NCI-H1048 (cell line): Measurements from ENCODE around the gene NACC2.

Experiments used
- DNase-seq: peaks from one replicate; lab custom pipeline; 2025; lab: John Stamatoyannopoulos, UW

Gene NACC2

DNA sequence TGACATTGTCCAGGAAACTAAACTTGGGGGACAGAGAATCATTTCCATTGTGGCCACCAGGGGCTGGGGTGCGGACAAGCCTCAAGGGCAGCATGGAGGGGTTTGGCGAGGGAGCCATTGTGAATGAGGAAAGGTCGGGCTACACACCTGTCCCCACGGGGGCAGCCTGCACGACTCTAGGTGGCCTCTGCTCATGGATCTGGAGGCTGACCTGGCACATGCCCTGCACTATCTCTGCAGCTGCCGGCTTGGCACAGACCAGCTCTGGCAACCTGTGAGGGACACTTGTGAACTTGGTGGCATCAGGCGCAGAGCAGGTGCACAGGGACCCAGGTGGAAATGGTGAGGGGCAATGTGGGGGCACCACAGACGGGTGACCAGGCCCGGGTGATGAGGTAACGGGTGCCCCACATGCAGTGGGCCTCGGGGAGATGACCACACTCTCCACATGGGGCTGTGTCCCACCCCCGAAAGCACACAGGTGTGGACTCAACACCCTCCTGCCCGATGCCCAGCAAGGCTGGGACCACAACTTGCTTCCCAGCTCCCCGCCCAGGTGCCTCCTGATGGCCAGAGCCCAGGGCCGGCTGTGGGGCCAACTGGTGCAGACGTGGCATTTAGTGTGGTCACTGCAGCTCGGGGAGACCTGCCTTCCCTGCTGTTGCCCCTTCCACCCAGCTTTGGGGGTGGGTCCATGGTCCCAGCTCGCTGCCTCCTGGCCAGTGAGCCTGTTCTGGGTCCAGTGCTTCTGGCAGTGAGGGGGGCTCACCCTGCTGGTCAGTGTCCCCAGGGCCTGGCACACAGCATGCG, 73.0 kb downstream of the NACC2 start:
- DNase-seq, result no peak

DNA sequence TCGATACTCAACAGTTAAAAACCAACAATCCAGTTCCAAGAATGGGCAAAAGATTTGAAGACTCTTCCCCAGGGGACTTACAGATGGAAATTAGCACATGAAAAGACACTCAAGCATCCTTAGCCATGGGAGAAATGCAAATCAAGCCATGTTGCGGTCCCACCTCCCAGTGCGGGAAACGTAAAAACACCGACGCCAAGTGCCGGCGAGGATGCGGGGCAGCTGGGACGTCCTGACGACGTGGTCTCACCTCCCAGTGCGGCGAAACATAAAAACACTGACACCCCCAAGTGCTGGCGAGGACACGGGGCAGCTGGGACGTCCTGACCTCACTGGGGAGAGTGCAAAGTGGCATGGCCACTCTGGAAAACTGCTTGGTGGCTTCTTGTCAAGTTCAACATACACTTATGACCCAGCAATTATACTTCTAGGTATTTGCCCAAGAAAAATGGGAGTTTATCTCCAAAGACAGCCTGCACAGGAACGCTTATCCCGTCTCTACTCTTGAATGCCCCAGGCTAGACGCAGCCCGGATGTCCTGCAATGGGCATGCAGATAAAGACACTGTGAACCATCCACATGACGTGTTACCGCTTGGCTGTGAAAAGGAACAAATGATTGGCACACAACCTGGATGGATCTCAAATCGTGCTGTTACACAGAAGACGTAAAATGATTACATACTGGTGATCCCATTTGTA, 73.8 kb downstream of the NACC2 start:
- DNase-seq, result no peak

DNA sequence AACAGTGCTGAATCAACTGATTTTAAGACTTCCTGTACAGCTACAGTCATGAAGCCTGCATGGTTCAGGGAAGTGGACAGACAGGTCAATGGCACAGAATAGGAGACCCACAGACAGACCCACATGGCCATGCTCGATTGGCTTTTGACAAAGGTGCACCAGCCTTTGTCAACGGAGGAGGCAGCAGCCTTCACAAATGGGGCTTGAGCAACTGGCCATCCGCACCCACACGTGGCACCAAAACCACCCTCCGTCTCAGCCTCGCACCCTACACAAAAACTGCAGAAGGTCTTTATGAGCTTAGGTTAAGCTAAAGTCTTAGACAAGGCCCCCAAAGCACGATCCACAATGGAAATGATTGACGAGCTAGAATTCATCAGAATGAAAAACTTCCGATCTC, 74.4 kb downstream of the NACC2 start:
- no peak for DNase-seq

DNA sequence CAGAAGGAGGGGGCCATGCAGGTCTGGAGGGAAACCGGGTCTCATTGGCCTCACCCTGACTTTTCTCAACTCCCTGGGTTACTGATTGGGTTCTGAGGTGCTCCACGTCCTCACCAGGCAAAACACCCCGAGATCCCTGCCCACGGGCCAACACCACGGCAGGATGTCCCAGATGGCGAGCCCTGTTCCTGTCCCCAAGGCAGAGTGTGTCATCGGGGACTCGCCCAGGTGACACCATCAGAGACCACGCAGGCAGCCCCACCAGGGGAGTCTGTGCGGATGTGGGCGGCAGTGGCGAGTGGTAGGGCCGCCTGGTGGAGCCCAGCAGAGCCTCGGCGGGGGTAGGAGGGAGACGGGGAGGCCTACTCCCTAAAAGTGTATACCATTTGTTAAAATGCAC, 74.9 kb downstream of the NACC2 start:
- no peak for DNase-seq

DNA sequence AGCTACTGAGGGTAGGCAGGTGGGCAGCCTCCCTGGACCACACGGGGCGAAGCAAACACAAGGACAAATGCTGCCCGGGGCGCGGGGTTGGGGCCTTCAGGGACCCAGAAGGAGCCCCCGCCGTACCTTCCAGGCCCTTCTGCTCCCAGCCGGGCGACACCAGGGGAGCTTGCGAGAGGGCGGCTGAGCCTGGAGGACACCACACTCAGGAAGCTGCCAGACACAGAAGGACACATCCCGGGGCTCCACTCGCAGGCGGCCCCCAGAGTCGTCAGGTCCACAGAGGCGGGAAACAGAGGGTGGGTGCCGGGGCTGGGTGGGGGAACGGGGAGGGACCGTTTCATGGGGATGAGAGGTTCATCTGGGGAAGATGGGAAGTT, 75.4 kb downstream of the NACC2 start:
- no peak for DNase-seq

DNA sequence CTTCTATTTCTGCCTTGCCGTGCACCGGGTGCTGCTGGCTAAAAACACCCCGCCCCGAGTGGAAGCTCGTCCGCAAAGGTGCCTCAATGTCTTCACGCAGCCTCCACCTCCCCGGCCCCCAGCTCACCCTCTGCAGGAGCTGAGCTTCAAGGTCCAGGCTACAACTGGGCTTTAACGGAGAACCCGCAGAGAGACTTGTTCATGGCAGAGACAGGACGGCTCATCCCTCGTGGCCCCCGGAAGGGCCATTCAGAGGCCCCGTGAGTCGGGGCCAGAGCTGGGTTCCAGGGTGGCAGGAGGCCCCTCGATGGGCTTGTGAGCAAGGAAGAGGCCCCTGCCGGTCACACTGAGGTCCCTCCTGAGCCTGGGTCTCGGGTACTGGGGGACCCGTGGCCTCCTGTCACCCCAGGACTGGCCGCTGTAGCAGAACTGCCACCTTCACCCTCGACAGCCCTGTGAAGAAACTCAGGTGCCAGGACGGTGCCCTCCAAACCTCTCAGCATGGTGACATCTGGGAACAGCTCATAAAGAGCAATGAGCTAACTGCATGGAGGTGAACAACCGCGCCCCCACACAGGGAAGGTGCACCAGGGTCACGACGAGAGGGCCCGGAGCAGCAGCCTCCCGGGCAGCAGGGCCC, 75.9 kb downstream of the NACC2 start:
- no peak for DNase-seq

DNA sequence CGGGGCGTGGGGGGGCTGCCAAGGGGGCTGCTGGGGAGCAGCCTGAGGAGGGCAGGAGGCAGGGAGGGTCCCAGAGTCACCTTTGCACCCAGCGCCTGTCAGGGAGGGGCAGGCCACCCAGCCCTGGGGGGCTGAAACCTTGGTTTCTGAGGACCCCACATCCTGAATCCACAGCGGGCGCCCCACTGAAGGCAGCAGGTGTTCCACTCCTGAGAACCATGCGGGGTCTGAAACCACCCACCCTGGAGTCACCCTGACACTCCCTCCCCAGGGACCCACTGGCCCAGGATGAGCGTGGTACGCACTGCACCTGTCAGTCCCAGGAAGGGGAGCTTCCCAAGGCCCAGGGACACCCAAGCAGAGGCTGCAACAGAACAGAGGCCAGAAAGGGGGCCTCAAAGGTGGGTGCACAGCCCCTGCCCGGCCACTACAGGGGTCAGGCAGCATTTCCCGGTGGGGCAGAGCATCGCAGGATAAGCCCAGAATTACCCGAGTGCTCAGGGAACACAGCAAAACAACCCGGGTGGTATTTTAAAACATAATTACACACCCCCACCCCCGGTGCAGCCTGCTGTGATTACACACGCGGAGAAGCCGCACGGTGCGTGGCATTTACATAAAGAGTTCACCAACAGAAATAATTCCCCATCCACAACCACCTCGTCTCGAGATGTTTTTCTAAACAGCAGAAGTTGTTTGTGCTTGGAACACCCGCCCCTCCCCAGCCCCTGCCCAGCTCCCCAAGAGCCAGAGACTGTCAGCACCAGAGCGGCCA, 76.6 kb downstream of the NACC2 start:
- no peak for DNase-seq

DNA sequence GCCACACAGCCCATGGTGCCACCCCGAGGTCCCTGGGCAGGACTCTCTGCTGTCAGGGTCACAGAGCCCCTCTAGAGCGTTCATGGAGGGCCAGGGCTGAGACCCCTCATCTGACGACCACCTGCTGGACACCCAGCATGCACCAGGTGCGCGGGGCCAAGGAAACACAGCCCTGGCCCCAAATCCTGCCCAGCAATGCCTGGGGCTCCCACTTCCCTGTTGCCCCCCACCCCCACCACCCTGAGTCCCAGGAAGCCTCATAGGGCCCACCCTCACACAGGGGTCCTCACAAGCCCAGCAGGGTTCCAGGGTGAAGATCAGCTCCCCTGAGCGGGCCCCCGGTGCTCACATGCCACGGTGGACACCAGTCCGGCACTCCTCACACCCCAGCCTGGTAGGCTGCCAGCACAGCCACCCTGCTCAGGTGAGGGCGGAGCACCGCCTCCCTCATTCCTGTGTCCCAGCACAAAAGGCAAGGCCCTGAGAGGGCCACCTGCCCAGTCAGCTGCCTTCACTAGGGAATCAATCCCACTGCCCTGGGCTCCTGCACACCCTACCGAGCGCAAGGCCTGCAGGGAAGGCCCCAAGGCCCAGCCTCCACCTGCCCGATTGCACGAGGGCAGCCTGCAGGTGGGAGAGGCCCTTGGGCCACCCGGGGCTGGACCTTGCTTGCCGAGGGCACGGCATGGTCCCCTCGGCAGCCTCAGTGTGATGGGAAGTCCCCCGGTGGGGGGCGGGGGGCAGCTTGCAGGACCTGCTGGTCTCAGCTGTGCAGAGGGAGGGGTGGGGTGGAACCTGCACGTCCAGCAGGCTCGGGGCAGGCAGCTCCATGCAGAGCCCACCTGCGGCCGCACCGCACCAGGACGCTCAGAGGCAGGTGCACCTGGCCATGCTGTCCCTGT, 77.5 kb downstream of the NACC2 start:
- no peak for DNase-seq

DNA sequence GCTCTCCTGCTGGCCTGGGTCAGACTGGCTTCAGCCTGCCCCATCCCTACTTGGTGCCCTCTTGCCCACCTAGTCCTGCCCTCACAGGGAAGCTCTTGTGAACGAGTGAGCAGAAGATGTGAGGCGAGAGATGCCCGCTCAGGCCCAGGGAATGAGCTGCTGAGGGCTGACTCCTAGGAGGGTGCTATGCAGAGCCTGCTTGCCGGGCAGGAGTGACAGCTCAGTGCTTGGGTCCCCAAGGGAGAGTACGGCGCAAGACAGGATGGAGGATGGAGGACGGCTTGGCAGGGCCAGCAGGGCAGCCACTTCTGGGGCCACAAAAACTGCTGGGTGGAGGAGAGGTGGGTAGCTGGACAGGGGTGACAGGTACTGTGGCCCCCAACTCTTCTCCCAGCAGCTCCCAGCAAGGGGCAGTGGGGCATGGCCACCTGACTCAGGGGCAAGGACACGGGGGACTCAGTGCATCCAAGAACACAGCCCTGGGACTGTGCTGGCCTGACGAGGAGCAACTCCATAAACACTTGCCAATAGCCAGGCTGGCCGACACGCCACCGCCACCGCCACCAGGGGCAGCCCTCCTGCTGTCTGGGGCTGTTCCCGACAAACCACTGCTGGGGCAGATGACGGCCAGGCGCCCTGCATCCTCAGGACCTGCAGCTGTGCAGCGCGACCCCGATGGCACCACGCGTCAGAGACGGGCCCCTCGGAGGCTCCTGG, 78.4 kb downstream of the NACC2 start:
- no peak for DNase-seq

DNA sequence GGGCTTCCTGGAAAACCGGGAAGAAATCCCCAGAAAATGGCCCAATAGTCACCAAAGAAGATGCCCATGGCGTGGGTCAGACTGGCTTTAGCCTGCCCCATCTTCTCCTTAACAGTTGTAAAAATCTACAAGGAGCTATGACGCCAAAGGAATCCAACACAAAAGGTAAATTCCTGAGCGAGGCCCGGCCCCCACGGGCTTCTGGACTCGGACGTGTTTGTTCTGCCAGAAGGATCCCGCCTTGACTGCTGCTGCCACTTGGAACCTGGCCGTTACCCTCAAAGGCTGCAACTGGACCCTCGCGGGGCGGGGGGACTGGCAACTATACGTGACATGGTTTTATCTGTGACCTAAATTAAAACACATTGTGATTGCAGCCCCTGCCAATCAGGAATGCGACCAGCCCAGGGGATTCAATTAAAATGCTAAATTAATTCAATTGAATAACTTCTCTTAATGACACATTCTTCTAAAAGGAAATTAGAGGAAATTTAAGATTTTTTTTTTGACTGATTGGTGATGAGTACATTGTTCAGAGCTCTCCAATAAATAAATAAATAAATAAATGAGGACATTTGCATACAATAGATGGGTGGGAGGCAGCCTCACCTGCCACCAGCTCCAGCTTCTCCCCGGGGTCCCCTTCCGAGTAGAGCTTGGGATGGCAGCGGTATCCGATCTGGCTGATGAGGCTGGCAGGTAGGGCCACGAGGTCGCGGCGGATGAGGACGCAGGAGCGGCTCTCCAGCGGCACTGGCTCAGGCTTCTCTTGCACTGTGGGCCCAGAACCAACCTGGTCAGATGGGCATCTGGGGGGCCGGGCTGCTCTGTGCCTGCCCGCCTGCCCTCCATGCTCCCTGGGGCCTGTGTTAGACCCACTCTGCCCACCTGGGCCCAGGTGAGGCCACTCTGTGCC, 79.2 kb downstream of the NACC2 start:
- DNase-seq, result no peak

DNA sequence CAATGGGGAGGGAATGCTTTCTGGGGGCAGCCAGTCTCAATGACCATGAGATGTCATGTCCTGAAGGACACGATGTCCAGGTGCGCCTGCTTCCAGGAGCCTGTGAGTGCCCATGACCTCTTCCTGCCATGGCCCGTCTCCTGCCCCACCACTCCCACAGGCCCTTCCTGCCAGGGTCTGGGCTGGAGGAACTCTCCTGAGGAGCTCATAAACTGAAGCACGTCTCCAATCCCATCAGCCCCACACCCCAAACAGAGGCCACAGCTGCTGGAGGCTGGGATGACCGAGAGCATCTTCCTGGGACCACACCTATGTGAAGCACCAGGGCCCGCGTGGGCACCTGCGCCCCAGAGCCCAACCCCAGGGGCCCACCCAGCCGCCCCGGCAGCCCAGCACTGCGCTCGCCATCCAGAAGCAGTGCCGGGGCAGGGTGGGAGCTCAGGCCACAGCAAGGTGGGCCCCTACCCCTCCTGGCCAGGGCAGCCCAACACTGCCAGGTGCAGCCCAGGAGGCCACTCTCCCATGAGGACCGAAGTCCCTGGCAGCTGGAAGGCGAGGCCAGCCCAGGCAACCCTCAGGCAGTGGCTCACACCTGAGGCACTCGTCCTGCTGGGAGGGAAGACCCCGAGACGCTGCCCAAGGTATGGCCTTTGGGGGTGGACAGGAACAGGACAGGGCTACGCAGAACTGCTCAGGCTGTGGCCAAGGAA, 80.0 kb downstream of the NACC2 start:
- DNase-seq, result no peak

DNA sequence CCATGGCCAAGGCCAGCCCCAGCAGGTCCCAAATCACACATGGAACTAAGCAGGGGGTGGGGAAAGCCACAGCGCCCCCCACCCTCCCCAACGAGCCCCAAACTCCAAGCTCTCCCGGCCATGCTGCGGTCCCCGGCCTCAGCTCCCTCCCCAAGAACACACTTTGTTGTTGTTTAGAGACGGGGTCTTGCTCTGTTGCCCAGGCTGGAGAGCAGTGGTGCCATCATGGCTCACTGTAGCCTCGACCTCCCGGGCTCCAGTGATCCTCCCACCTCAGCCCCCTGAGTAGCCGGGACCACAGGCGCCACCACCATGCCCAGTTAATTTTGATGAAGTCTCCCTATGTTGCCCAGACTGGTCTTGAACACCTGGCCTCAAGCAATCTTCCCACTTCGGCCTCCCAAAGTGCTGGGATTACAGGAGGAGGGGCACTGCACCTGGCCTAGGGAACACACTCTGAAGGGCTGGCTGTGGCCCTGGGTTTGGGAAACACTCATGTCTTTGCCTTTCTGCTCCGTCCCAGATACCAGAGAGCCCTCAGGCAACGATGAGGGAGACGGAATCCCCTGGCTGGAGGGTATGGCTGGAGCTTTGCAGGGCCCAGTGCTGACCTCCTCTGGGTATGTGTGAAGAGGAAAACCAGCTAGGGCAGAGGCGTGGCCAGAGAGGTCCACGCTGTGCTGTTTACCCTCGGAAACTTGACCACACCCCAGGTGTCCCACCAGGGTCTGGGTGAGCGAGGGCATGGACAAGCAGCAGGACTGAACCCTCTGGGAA, 80.8 kb downstream of the NACC2 start:
- DNase-seq, result no peak

DNA sequence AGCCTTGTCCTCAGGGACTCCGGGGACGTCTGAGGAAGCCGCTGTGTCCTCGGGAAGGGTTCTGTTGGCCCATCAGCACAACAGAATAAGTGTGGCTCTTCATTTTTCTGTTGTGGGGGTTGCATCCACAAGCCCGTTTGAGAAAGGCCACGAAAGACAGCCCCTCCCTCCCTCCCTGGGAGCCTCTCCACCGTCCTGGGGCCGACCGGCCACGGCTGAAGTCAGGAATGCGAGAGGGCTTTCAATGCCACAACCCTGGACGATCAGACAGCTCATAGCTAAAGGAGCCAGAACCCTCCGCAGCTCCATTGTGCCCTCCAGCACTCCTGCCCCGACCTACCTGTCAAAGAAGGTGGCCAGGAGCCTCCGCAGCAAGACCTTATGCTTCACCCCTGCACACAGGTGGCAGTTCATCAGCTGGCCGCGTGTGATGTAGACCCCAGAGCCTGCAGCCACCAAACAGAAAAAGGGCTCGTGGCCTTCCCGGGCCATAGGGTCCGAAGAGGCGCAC, 81.5 kb downstream of the NACC2 start:
- no peak for DNase-seq

DNA sequence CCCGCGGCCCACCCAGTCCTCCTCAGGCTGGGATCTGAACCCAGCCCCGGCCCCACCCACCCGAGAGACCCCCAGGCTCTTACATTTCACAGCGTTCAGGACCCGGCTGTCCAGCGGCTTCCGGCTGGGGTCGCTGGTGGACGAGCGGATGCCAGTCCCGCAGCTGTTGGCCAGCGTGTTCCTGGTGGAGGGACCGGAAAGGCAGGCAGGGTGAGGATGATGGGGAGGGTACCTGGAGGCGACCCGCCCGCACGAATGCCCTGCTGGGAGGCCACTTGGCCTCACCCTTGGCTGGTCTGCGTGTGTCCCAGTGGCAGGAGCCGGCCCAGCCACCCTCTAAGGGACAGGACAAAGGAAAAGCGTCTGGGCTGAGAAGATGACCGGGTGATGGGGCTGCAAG, 82.0 kb downstream of the NACC2 start:
- DNase-seq, result no peak

DNA sequence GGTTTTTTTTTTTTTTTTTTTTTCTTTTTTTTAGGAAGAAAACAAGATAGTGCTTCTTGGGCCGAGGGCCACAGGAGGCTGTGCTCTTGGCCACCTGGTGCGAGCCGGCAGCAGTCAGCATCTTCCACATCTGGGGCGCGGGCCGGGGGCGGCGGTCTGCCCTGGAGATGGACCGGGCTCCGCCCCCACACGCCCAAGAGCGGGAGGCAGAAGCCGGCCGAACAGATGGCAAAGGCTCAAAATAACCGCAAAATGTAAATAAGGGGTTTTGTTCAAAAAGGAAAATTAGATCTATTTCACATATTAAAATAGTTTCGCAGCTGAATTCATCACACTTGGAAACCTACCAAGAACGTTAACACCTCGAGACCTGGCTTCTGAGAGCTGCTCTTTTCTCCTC, 82.4 kb downstream of the NACC2 start:
- no peak for DNase-seq

DNA sequence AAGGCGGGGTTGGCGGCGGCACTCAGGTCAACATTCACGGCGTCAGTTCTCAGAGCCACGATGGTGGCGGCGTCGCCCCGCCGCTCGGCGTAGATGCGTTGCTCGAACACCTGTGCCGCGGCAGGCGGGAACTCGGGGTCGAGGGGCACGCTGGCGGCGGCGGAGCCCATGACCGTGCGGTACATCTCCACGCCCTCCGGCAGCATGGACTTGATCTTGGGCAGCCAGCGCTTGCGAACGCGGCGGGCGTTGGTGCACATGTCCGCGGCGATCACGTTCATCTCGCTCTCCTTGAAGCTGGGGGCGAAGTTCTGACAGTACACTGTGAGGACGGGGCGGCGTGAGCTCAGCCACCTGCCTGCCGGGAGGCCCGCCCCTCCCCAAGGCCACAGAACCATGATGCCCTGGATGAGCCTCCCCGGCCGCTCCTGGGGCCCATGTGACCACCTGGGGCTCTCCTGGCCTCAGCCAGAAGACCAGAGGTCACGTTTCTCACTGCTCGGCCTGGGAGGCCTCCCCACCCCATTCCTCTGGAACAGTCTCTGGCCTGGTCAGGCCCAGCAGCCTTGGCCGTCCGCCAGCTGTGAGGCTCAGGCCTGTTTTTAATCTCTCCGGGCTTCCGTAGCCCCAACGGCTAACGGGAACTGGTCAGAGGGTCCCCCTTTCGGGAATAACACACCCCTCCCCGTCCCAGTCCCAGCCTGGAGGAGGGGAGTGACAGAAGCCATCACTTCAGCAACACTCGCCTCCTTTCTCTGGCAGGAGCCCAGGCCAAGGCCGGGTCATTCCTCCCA, 83.2 kb downstream of the NACC2 start:
- DNase-seq, result no peak

DNA sequence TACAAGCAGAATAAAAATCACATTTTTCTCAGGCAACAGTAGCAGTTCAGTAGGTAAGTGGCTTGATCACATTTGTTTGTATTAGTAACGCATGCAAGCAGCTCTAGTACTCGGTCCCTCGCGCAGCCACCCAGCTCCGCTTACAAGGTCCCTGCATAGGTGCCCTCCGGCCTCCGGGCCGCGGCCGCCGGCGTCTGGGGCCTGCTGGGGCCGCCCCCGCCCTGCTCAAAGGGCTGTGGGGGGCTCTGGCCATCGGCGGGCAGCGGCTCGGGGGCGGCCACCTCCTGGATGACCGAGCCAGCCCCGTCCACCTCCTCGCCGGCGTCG, 83.8 kb downstream of the NACC2 start:
- DNase-seq, result no peak
